Measurements from ENCODE around the gene VAV3. TPM values are rescaled to one million over a fixed set of nuclear protein-coding genes. Genes with fewer than 3 reads are reported as not detected.

VAV3 gene
- total RNA-seq, 1 experiment from 2014 or later = 38.2 TPM

- Mint-ChIP-seq H3K4me3 (ENCODE audit: low read depth, unreplicated experiment) (no peak overlapping the region), H3K36me3 (ENCODE audit: insufficient read depth, unreplicated experiment) (no peaks in the 10 kb centered on the region), H3K9me3 (ENCODE audit: low read depth, unreplicated experiment) (no peaks in the 10 kb centered on the region), H3K4me1 (ENCODE audit: low read depth, unreplicated experiment) (no peaks in the 10 kb centered on the region), H3K27ac (ENCODE audit: unreplicated experiment) (no peak overlapping the region), H3K27me3 (ENCODE audit: unreplicated experiment) (peaks cover 36% of the 10 kb centered on the region)
- no peak for DNase-seq
- no TSS peak for BruUV-seq (replicated peaks)
- intact Hi-C loops (cut with micrococcal nuclease; ENCODE audit: unreplicated experiment) = no loop called here
- TF ChIP-seq, protein P1, sequence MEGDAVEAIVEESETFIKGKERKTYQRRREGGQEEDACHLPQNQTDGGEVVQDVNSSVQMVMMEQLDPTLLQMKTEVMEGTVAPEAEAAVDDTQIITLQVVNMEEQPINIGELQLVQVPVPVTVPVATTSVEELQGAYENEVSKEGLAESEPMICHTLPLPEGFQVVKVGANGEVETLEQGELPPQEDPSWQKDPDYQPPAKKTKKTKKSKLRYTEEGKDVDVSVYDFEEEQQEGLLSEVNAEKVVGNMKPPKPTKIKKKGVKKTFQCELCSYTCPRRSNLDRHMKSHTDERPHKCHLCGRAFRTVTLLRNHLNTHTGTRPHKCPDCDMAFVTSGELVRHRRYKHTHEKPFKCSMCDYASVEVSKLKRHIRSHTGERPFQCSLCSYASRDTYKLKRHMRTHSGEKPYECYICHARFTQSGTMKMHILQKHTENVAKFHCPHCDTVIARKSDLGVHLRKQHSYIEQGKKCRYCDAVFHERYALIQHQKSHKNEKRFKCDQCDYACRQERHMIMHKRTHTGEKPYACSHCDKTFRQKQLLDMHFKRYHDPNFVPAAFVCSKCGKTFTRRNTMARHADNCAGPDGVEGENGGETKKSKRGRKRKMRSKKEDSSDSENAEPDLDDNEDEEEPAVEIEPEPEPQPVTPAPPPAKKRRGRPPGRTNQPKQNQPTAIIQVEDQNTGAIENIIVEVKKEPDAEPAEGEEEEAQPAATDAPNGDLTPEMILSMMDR (IDR thresholded peaks at IDR 0.05; ENCODE audit: unreplicated experiment) = no peak
- CTCF ChIA-PET = no interaction called here
These were observed 7.6 kb upstream of the VAV3 start for GRCh38 chr1:107972391-107973180.

GRCh38 chr1:107966550-107966949 is 1.6 kb upstream of the VAV3 start:
- no peaks in the 10 kb centered on the region for H3K4me1 Mint-ChIP-seq (ENCODE audit: low read depth, unreplicated experiment)
- no peak overlapping the region for H3K27ac Mint-ChIP-seq (ENCODE audit: unreplicated experiment)
- no peak overlapping the region for H3K4me3 Mint-ChIP-seq (ENCODE audit: low read depth, unreplicated experiment)
- BruUV-seq (replicated peaks) = no TSS peak
- TF ChIP-seq, protein P1 (IDR thresholded peaks at IDR 0.05; ENCODE audit: unreplicated experiment) = no peak
- no peak for DNase-seq
- CTCF ChIA-PET = interaction anchor here (0.7 kb wide), 1 partner anchor 1149 kb away, joined by 3 read pairs; no protein-coding TSS in a partner anchor
- H3K36me3 Mint-ChIP-seq (ENCODE audit: insufficient read depth, unreplicated experiment) = peaks cover 7% of the 10 kb centered on the region
- H3K27me3 Mint-ChIP-seq (ENCODE audit: unreplicated experiment) = peaks cover 29% of the 10 kb centered on the region
- intact Hi-C loops (cut with micrococcal nuclease; ENCODE audit: unreplicated experiment) = no loop called here
- H3K9me3 Mint-ChIP-seq (ENCODE audit: low read depth, unreplicated experiment) = no peaks in the 10 kb centered on the region

- no peak for DNase-seq
- H3K4me3 Mint-ChIP-seq (ENCODE audit: low read depth, unreplicated experiment) = peak overlapping the region; percentile 48
- CTCF ChIA-PET = no interaction called here
- TF ChIP-seq, protein P1 (IDR thresholded peaks at IDR 0.05; ENCODE audit: unreplicated experiment) = no peak
- intact Hi-C loops (cut with micrococcal nuclease; ENCODE audit: unreplicated experiment) = no loop called here
- peaks cover 40% of the 10 kb centered on the region for H3K27me3 Mint-ChIP-seq (ENCODE audit: unreplicated experiment)
- H3K36me3 Mint-ChIP-seq (ENCODE audit: insufficient read depth, unreplicated experiment) = peaks cover 7% of the 10 kb centered on the region
- no peaks in the 10 kb centered on the region for H3K4me1 Mint-ChIP-seq (ENCODE audit: low read depth, unreplicated experiment)
- peaks cover 4% of the 10 kb centered on the region for H3K9me3 Mint-ChIP-seq (ENCODE audit: low read depth, unreplicated experiment)
- no TSS peak for BruUV-seq (replicated peaks)
- no peak overlapping the region for H3K27ac Mint-ChIP-seq (ENCODE audit: unreplicated experiment)
These were observed 457 bp downstream of the VAV3 start for GRCh38 chr1:107964336-107965109.

DNA sequence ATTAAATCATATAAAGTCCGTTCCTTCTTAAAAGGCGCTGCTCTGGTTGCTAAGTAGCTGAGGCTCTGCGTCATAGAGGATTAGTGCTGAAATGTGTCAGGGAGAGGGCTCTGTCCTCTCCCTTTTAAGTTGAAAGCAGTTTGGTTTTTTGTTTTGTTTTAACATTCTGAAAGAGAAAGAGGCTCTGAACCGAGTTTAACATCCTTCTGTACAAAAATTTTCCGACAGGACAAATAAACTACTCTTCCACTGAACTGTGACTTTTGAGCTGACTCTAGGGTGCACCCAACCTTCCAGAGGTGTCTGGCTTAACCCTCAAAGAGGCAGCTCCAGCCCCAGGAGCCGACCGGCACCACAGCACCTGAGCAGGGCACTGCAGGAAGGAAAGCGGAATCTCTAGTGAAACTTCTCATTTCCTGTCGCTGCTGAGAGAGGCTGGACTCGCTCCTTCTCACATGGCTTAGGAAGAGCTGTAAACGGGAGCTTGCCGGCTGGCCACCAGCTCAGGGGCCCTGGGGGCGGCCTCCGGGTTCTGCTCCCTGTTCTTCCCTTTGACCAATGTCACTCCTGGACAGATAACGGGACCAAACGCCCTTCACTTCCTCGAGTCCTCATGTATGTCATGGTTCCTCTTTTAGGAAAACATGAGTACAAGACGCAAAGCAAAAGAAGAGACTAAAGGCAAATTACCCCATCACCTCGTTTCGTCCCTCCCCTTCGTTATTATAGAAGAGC is 1.2 kb downstream of the VAV3 start:
- Mint-ChIP-seq H3K4me1 (ENCODE audit: low read depth, unreplicated experiment) (no peaks in the 10 kb centered on the region), H3K27me3 (ENCODE audit: unreplicated experiment) (peaks cover 48% of the 10 kb centered on the region), H3K36me3 (ENCODE audit: insufficient read depth, unreplicated experiment) (peaks cover 7% of the 10 kb centered on the region), H3K27ac (ENCODE audit: unreplicated experiment) (no peak overlapping the region), H3K9me3 (ENCODE audit: low read depth, unreplicated experiment) (peaks cover 4% of the 10 kb centered on the region), H3K4me3 (ENCODE audit: low read depth, unreplicated experiment) (peak overlapping the region; percentile 48)
- intact Hi-C loops (cut with micrococcal nuclease; ENCODE audit: unreplicated experiment) = no loop called here
- CTCF ChIA-PET = no interaction called here
- DNase-seq = no peak
- no TSS peak for BruUV-seq (replicated peaks)
- TF ChIP-seq, protein P1 (IDR thresholded peaks at IDR 0.05; ENCODE audit: unreplicated experiment) = no peak

Data from Calu3 (cell line).